Esophagus mucosa (tissue), 1 donor: ENCODE results near the gene RIT1. TPM values are rescaled to one million over a fixed set of nuclear protein-coding genes. Genes with fewer than 3 reads are reported as not detected.

ENCODE experiments used
- ATAC-seq: fragments of 200-7000 bp; cut with Tn5 transposase; one replicate; pipeline ENCODE4 v1.9.1; 2020
- total RNA-seq: library from RNA; stranded (reverse); gene quantifications from one replicate; pipeline ENCODE4 v1.2.4, GENCODE V29; 2023
- donor health status: DM: yes; HTN: yes; CAD: no.

Gene RIT1
- total RNA-seq, 1 donor from 2014 or later: 35.7 TPM

- no peak for ATAC-seq
Observed at GRCh38 chr1:155890251-155890650, 20.9 kb downstream of the RIT1 start.

DNA sequence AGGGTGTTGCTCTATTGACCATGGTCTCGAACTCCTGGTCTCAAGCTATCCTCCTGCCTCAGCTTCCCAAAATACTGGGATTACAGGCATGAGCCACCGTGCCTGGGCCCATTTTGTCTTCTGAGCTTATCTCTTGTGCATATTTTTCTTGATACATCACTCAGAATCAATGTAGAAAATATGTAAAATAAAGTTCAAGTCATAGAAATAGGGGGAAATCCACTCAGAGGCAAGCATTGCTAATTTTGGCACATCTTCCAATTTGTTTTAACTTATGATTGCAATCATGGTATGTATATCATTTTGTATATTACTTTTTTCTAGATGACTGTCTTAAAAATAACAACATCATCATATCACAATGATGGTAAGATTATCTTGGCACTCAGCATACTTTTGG is 21.6 kb downstream of the RIT1 start:
- no peak for ATAC-seq

GRCh38 chr1:155888481-155888880 is 22.7 kb downstream of the RIT1 start:
- no peak for ATAC-seq

GRCh38 chr1:155884982-155885381 is 26.2 kb downstream of the RIT1 start:
- no peak for ATAC-seq

GRCh38 chr1:155884031-155884960 is 26.9 kb downstream of the RIT1 start:
- no peak for ATAC-seq

DNA sequence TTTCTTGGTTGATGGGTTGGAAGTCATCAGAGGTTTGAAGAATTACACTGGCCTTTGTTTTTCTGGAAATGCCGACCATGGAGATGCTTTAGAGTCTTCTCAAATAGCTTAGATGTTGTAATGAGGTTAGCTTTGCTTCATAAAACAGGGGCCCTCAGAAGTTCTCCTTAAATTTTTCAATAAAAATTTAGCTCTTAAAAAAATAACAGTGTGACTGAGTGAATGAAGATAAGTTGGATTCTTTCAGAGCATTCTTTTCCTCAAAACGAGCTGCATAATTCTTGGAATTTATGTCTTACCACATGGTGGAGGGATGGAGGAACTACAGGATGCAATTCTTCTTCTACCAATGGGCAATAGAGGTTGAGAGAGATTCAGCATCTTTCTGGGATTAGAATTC is 28.4 kb downstream of the RIT1 start:
- no peak for ATAC-seq

- no peak for ATAC-seq
Observed at GRCh38 chr1:155882235-155882634, 28.9 kb downstream of the RIT1 start.

DNA sequence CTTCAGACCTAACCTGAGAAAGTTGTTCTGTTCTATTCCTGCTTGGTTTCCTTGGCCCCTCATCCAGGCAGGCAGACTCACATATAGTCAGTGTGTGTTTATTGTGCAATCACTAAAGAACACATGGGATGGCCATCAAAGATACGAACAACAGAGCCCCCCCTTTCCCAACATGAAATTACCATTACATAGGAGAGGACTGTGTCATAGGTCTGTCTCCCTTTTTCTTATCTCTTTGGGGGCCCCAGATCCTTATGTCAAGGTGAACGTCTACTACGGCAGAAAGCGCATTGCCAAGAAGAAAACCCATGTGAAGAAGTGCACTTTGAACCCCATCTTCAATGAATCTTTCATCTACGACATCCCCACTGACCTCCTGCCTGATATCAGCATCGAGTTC is 30.2 kb downstream of the RIT1 start:
- ATAC-seq: no peak

DNA sequence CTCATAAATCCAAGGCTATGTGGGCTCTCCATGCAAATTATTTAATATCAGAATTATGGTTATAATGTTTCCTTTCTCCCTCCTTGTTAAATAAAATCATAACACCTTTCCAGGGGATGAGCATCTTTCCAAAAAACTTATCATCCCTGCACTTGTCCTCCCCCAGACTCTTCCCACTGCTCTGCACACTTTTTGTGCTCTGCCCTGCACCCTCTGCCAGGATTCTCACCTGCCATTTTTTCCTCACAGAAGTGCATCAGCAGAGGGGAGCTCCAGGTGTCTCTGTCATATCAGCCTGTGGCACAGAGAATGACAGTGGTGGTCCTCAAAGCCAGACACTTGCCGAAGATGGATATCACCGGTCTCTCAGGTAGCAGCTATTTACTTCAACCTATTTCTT is 30.9 kb downstream of the RIT1 start:
- no peak for ATAC-seq

- ATAC-seq: no peak
Observed at GRCh38 chr1:155877945-155878344, 33.2 kb downstream of the RIT1 start.

- ATAC-seq: no peak
Observed at GRCh38 chr1:155873860-155874259, 37.3 kb downstream of the RIT1 start.

DNA sequence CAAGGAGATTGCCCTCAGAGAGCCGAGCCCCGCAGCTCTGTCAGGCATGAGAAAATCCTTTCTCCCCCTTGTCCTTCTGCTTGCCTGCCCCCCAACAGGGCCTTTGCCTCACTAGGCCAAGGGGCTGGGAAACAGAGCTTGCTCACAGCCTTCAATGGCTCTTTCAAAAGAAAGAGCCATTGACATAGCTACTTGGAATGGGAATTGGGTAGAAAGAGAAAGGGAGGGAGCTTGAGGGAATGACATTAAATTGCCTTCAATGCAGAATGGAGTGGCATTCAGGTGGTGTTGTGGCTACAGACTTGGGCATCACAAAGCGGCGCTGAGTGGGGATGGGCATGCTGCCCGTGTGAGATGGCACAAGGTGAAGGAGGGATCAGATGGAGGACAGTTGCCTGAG is 38.6 kb downstream of the RIT1 start:
- ATAC-seq: no peak

- peak; percentile 15 for ATAC-seq
Observed at GRCh38 chr1:155871390-155871789, 39.8 kb downstream of the RIT1 start.

GRCh38 chr1:155867766-155868165 is 43.4 kb downstream of the RIT1 start:
- no peak for ATAC-seq

- ATAC-seq: no peak
Observed at GRCh38 chr1:155864393-155864792, 46.8 kb downstream of the RIT1 start.

DNA sequence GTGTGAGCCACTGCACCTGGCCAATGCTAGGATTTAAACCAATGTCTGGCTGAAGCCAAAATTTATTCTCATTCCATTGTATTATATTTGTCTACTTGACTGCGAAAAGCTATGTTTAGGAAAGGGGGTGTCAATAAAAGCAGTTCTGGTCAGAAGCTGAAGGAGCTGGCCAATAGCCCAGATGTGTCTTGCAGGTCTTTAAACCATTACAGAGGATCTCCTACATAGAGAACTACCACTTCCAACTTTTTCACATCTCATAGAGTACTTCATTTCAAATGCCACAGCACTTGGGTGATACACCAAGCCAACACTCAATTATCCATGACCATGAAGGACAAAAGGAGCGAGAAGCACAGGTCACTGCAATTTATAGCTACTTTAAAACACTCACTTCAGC is 49.3 kb downstream of the RIT1 start:
- ATAC-seq: no peak

DNA sequence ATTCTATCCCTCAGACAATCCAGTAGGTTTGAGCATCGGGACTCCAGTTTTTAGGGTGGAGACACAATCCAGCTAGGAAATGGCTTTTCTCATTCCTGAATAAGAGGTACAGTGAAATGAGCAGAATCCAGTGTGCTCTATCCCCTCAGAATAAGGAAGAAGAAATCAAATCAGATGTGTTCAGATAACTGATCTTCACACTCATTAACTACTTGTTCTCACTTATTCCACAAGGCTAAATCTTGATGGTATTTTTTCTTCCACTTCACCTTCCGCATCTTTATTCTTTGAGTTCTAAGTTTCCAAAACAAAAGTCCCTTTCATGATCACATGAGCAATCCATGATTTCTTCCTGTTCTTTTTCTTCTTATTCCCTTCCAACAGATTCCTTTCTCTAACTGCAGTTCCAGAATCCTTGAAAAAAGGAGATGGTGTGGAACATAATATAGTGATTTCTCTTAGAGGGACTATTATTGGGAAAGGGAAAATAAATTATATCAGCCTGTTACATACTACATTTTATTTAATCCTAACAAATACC is 50.1 kb downstream of the RIT1 start:
- ATAC-seq: no peak

GRCh38 chr1:155859881-155860871 is 51.0 kb downstream of the RIT1 start:
- peak; percentile 1 for ATAC-seq

DNA sequence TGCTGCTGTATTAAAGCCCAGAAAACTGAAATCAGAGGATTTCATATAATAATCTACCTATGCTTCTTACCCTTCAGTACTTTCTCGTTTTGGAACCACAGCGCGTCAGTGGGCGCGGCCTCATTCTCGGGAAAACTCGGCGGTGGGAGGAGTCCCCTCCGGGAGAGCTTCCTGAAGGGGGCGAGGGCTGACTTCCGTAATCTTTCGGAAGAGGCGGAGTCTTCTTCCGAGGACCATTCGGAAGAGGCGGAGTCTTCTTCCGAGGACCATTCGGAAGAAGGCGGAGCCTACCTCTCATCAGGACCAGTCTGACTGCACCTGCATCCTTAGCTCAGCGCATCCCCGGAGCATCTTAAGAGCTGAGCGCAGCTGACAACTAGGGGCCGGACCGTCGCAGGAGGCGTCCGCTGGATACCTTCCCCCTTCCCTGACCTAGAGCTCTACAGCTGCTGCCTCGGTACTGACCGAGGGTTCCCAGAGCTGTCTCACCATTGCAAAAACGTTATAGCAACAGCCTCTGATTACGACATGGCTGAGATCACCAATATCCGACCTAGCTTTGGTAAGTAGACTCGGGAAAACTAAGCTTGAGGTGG is 51.8 kb downstream of the RIT1 start, which contains the start of gene SYT11:
Gene SYT11 (plus strand): TSS at position 334 of the 596 bp plus-strand sequence. CDS start 195 bp downstream, at position 529.
- peak; percentile 97 for ATAC-seq

GRCh38 chr1:155858800-155859233 is 52.3 kb downstream of the RIT1 start:
- ATAC-seq: no peak

GRCh38 chr1:155856975-155857930 is 53.9 kb downstream of the RIT1 start, which contains the start of gene GON4L:
Gene GON4L, minus strand, starts transcription at chr1:155857214. Its CDS starts 3,434 bp downstream, at chr1:155853780.
- peak; percentile 84 for ATAC-seq
